Stimulated activated CD8-positive, alpha-beta memory T cell treated with anti-CD3 and anti-CD28 coated beads, Interleukin-15, amount 100 ng/mL, for 1 hour (primary cell): Measurements from ENCODE around the gene SH3D19.
"Not testable (repeated sequence)": the region's sequence is repeated elsewhere in the genome, so short reads cannot be mapped to it uniquely, and the experiment has no call there.

Experiments
- DNase-seq: peaks from one replicate; pipeline ENCODE4 v3.0.0-alpha.2; 2020; ENCODE audit warnings: low read depth

The SH3D19 gene

DNA sequence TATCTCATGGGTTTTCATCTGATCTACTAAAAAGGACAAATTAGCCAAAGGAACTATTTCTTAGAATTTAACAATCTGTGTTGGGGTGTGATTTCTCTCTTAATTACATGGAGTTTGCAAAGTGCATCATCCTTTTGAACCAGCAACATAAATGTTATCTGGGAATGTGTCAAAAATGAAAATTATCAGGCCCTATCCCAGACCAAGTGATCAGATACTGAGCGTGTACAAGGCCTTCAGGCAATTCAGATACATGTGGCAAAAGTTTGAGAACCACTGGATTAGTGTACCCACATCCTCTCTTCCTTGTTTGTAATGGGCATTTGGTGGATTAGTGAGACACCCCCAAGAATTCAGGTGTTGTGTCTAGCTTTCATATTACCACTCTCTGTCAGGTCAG, 3.8 kb downstream of the SH3D19 start:
- DNase-seq: no peak

DNA sequence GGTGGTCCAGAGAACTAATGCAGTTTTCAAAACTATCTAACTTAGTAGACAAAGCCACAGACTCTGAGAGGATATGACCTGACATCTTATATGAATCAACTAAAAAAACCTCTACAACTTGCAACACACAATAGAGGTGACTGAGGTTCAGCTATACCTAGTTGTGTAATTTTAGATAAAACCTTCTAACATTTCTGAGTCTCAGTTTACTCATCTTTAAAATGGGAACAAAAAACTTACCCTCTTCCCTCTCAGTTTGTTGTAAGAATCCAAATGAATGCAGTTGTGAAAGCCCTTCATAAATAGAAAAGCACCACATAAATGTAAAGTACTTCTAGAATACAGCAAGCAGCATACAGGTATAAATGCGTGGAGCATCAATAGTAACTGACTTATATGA, 5.9 kb downstream of the SH3D19 start:
- DNase-seq: no peak

DNA sequence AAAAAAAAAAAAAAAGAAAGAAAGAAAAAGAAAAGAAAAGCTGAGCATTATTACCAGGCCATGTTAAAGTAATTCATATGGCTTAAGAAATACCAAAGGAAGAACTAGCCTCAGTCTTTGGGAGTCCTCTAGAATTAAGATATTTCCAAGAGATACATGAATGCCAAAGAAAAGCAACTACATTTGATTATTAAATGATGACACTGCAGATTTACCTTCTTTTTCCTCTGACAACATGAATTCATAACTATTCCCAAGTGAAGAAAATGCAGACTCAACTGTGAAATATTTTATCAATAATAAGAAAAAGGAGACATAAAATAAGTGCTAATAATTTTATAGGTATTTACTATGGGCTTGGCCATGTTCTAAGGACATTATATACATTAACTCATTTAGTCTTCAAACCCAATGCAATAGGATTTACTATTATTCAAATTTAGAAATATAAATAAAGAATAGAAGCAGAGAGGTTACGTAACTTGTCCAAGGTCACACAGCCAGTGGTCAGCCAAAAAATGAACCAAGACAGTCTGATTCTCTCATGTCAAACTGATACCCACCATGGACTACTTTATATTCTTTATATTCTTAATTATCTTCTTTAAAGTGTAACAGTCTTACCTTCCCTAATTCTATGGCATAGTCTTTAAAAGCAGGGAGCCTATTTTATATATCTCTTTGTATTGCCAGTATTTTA, 6.9 kb downstream of the SH3D19 start:
- DNase-seq: no peak

DNA sequence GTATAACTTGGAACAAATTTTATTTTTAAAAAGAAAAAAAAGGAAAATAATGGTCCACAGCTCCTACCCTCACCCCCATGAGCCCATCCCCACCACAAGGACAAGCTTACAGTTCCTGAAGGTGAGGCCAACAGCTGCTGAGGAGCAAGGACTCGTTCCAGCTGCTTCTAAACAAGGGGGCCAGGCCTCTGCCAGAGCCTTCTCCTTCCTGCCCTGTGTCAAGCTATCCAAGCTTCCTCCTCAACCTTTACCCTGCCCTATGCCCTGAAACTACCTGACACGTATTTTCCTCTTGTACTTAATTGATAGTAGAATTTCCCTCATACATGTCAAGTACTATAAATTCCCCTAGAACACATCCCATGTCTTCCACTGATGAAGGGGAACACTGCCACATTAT, 8.8 kb downstream of the SH3D19 start:
- no peak for DNase-seq

DNA sequence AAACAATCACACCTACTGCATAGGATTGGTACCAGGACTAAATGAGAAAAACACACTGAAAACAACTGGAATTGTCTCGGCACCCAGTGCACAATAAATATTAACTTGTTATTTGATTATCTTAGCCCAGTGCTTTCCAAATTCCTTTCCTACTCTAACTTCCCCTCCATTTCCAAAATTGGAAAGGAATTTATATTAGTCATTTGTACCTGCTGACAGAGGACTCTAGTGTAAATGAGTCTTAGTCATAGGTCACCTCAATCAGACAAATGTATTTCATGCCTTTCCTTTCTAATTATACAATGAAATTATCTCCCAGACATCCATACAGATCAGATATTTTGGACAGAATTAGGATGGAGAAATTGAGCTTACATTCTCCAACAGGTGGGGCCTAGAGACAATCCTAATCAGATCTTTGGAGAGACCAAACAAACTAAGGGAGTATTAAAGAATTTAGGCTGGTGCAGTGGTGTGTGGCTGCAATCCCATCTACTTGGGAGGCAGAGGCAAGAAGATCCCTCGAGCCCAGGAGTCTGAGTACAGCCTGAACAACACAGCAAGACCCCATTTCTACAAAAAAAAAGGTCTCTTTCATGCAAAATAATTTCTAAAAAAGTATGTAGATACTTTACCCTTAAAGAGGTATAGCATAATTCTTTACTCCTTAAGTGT, 10.1 kb downstream of the SH3D19 start:
- no peak for DNase-seq

DNA sequence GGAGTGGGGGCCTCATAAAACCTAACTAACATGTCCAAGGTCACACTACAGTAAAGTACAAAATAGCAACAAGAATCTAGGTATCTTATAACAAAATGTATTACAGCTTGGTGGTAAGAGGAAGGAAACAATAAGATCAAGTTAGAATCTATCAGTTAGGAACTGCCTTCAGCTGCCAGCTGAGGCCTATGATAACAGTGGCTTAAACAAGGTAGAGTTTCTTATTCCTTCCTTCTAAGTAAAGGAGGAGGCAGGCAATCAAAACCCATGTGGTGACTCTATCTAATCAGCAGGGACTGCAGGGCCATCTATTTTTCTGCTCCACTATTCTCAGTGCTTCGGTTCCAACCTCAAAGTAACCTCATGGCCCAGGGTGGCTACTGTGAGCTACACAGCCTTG, 10.9 kb downstream of the SH3D19 start:
- no peak for DNase-seq

DNA sequence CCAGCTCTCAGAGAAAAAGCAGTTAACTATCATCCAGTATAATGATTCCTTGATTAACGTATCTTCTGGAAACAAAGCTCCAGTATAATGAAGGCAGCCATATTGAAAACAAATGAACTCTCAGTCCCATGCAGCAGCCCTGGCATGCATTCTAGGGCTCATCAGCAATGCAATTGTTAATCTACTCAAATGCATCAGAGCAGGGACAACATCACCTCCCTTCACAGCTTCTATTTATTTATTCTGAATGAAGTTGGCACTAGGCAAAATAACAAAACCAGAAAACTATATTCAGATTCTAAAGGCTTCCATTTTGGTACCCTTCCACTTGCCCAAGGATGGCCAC, 11.4 kb downstream of the SH3D19 start:
- DNase-seq: no peak

DNA sequence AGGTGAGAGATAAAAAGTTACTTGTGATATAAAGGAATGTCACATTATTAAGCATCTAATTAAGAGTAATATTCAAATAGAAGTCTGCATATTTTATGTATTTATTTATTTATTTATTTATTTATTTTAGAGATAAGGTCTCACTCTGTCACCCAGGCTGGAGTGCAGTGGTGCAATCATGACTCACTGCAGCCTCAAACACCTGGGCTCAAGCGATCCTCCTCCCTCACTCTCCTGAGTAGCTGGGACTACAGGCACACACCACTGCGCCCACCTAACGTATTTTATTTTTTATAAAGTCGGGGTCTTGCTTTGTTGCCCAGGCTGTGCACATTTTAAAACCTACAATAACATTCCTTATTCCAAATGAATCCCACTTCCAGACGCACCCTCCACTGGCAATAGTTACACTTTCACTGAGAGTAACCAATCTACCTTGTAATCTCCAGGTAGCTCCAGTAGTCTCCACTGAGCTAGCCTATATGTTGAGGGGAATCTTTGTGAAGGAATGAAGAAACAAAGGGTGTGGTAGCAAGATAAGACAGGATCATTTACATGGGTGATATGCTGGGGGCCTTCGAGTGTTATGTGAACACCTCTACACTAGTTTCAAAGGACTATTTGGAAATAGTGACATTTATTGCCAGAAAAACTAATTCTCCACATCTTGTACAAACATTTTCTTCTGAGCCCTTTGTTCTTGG, 11.9 kb downstream of the SH3D19 start:
- no peak for DNase-seq

DNA sequence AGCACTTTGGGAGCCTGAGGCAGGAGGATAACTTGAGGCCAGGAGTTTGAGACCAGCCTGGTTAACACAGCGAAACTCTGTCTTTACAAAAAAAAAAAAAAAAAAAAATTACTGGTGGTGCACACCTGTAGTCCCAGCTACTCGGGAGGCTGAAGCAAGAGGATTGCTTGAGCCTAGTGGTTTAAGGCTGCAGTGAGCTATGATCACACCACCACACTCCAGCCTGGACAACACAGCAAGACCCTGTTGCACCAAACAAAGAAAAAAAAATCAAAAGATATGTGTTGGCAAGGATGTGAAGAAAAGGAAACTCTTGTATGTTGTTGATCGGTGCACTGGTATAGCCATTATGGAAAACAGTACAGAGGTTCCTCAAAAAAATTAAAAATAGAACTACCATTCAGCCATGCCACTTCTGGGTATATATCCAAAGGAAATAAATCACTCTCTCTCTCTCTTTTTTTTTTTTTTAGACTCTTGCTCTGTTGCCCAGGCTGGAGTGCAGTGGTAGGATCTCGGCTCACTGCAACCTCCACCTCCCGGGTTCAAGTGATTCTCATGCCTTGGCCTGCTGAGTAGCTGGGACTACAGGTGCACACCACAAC, 15.2 kb downstream of the SH3D19 start:
- DNase-seq: no peak

DNA sequence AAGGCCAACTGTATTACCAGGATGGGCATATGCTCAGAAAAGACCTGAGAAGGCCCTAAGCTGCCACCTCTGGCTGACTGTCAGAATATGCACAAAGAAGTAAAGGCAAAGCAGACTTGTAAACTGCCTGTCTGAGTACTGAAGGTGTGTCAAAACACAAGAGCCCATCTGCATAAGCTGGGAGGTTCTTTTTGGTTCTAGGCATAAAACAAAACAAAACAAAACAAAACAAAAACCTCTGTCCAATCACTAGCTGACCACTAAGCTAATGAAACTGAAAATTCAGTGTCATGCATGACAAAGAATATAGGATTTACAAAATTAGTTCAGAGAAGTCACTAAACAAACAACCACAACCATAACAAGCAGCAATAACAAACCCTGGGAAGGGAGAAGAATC, 20.6 kb downstream of the SH3D19 start:
- DNase-seq: no peak

DNA sequence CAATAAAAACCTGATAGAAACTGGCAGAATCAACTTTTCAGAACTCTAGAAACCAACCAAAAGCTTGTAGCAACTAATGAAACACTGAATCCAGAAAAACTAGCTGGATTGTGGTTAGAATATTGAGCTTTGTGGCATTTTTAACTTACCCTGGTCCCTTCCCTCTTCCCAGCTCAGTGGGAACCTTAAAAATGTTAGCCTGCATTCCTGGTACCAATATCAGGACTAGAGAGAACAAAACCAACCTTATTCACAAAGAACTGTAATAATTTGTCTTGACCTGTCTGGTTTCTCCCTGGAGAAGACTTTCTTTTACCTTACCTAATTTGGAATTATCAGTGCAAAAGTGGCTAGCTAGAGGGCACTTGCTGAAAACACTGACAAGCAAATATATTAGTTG, 21.2 kb downstream of the SH3D19 start:
- DNase-seq: no peak

DNA sequence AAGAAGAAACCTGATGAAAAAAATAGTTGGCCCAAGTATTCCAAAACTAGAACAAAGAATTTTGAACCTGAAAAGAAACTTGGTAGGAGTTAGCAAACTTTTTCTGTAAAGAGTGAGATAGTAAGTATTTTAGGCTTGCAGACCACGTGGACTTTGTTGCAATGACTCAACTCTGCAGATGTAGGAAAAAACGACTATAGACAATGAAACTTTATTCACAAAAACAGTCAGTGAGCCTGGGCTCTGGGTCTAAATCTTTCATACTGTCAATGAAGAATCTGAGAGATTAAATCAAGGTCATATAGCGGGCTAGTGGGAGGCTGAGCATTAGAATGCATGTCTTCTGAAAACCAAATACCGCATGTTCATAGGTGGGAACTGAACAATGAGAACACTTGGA, 23.0 kb downstream of the SH3D19 start:
- DNase-seq: no peak

DNA sequence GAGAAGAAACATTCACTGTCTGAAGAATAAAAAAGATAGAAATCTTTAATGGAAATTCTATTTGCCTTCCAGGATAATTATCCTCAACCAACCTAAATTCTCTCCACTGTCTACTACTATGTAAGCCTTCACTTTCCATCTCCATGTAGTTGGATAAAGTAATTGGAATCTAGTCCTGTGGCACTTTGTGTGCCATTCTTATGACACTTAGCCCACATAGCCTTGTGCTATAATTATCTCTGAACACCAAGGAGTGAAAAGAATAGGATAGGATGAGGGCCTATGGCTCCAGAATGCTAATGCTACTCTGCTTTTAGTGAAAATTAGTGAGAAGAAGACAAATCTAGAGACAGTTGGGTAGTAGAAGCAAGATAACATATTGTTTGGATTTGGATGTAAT, 28.2 kb downstream of the SH3D19 start:
- DNase-seq: no peak

DNA sequence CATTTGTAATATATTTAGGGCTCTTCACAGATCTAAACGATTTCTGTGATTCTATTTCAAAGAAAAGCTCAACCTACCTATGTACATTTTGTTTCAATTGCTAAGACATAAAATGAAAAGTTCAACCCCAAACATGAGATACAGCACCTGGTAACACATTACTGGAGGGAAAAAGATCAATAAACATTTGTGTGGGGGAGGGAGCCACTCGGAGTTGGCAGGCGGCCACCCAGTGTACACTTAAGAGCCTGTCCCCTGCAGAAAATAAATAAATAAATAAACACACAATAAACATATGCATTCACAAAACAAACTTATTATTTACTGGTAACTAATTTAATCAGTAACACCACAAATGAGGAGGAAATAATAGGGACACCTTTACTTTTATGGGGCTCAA, 29.2 kb downstream of the SH3D19 start:
- no peak for DNase-seq

DNA sequence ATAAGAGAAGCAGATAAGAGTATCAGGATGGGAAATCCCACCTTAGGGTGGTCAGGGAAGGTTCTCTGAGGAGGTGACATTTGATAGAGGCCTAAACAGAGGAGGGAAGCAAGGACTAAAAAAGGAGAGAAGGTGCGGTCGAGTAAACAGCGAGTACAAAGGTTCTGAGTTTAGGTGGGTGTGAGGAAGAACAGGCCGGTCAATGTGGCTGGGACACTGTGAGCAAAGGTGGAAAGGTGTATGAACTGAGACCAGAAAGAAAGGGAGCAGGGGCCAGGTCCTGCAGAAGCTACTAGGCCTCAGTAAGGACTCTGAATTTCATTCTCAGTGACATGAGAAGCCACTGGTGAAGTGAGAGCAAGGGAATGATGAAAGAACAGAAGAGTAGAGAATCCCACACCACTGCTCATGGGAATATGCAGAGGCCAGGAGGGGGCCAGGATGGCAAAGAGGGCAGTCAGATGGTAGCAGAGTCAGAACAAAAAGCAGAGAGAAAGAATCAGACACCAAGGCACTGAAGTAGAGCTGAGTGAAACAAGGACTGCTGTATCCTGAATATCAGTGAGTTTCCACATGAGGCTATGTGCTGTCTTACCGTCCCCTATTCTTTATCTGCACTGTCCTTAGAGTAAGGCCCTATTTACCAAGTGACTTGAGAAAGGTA, 30.4 kb downstream of the SH3D19 start:
- DNase-seq: no peak

DNA sequence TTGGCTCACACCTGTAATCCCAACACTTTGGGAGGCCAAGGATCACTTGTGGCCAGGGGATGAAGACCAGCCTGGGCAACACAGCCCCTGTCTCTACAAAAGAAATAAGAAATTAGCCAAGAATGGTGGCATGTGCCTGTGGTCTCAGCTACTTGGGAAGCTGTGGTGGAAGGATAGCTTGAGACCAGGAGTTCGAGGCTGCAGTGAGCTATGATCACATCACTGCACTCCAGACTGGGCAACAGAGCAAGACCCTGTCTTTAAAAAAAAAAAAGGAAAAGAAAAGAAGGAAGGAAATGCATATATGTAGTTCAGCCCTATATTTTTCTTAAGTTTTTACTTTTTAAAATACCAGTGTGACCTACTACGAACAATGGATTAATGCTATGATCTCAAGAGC, 33.4 kb downstream of the SH3D19 start:
- DNase-seq: no peak

DNA sequence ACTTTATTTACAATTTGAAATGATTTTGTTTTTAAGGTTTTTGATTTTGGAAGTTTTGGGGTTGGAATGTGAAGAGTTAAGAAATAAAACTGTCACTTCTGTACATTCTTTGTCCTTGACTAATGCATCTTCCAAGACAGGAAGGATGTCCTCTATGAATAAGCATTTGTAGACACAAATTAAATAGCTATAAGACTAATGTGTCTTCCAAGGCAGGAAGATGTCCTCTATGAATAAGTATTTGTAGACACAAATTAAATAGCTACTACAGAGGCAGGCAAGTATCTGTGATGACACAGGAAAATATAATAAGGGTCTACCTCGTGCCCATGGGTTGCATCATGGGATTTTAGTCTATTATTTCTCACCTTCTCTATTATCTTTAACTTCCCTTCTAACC, 33.9 kb downstream of the SH3D19 start:
- no peak for DNase-seq

DNA sequence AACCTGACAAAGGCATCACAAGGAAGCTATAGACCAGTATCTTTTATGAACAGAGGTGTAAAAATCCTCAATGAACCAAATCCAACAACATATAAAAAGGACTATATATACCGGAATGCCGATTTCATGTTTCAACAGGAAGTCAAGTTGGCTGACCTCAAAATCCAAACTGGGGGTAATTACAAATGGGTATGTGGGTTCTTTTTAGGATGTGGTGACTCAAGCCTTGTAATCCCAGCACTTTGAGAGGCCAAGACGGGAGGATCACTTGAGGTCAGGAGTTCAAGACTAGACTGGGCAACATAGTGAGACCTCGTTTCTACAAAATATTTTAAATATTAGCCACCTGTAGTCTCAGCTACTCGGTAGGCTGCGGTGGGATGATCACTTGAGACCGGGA, 38.0 kb downstream of the SH3D19 start:
- DNase-seq: no peak

DNA sequence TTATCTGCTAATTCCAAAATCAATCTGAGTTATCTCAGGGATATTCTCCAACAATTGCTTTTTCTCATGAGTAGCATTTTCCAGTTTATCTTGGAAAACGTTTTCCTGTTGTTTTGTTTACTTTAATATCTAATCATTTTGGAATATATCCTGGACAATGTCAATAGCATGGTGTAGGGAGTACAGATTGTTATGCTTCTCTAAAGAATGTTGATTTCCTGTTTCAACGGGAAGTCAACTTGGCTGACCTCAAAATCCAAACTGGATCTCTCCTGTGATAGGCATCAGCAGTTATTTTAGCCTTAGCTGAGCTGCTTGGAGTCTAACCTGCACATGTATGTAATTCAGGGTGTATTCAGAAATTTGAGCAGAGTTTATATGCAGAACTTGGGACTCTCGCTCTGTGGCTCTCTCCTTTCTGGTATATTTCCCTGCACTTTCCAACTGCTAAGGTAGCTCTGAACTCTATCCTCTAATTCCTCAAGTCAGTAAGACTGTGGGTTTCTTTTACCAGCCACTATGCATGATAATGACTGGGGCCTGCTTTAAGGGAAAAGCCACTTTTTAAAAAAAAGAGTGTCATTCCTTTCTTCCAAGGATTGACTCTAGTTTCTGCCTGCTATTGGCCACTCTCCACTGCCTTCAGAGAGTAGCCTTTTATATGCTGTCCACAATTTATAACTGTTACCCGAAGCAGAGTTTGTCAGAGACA, 40.7 kb downstream of the SH3D19 start:
- DNase-seq: no peak

DNA sequence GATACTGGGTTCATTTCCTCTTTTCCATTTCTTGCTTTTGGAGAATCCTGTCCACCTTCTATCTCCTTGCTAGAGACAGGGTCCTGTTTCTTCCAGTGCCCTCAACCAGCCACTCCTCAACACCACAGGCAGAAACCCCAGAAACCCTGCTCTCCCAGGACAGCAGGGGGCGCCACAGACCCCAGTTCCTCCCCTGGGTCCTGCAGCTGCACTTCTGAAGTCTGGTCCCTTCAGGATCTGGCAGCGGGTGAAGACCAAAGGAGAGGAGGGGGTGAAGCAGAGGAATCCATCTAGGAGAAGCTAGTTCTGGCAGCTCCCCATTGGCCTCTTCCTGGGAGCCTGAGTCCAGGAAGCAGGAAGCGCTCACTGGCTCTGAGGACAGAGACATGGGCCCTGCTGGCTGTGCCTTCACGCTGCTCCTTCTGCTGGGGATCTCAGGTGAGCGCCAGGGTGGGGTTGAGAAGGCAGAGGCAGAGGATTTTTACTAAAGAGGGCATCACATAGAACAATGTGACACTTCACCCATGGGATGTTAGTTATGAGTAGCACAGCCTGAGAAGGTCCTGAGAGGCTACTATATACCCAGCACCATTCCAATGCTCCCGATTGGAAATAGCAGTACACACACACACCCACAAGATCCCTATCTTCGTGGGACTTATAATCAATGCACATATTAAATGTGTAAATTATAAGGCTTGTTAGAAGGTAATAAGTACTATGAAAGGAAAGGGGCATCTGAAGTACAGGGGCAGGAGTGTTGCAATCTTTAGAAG, 48.4 kb downstream of the SH3D19 start, which contains the start of gene PRSS48:
Gene PRSS48, plus strand, starts transcription at position 375 of the 776 bp plus-strand sequence. Its CDS starts 12 bp downstream, at position 387.
- no peak for DNase-seq

DNA sequence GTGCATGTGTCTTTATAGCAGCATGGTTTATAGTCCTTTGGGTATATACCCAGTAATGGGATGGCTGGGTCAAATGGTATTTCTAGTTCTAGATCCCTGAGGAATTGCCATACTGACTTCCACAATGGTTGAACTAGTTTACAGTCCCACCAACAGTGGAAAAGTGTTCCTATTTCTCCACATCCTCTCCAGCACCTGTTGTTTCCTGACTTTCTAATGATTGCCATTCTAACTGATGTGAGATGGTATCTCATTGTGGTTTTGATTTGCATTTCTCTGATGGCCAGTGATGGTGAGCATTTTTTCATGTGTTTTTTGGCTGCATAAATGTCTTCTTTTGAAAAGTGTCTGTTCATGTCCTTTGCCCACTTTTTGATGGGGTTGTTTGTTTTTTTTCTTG, 56.5 kb downstream of the SH3D19 start:
- not testable (repeated sequence) for DNase-seq
